SU-DHL-6 (cell line): ENCODE results near the gene KAT6B.

Experiments used
- H2AFZ ChIP-seq: fragments of 200-600 bp; sonication (generic); 2 replicates; pipeline ENCODE4 v1.6.1; 2014; ENCODE audit warnings: low read depth, mild to moderate bottlenecking, moderate library complexity, mixed read lengths, antibody characterized with exemption, low read length; ENCODE audit not compliant: severe bottlenecking
- H3F3A ChIP-seq: fragments of 200-600 bp; shearing (Covaris generic); 2 replicates; pipeline ENCODE4 v1.6.0; 2016; ENCODE audit warnings: antibody characterized with exemption, mild to moderate bottlenecking; ENCODE audit not compliant: insufficient read depth
- H3K27ac ChIP-seq: fragments of 200-600 bp; sonication (generic); 2 replicates; pipeline ENCODE4 v1.5.1; 2016; ENCODE audit warnings: low read depth, mild to moderate bottlenecking, low read length, moderate library complexity, mixed read lengths
- H3K27me3 ChIP-seq: fragments of 200-600 bp; sonication (generic), shearing (Covaris generic); 2 replicates; pipeline ENCODE4 v1.6.0; 2014; ENCODE audit warnings: mild to moderate bottlenecking, low read length
- H3K36me3 ChIP-seq: fragments of 200-600 bp; sonication (generic); 2 replicates; pipeline ENCODE4 v1.6.1; 2014; ENCODE audit warnings: mild to moderate bottlenecking, low read length, mixed read lengths
- H3K4me2 ChIP-seq: fragments of 300-600, 200-600 bp; shearing (Covaris generic), sonication (generic); 2 replicates; pipeline ENCODE4 v1.6.0; 2014; ENCODE audit warnings: low read length, low read depth, mild to moderate bottlenecking; ENCODE audit not compliant: poor library complexity, severe bottlenecking
- H3K4me3 ChIP-seq: fragments of 200-600 bp; sonication (generic); 2 replicates; pipeline ENCODE4 v1.5.1; 2014; ENCODE audit warnings: antibody characterized with exemption, low read length, mild to moderate bottlenecking, mixed read lengths; ENCODE audit not compliant: insufficient read depth, poor library complexity, severe bottlenecking
- H3K79me2 ChIP-seq: fragments of 200-600 bp; sonication (generic); 2 replicates; pipeline ENCODE4 v1.6.1; 2014; ENCODE audit warnings: mild to moderate bottlenecking, low read length, moderate library complexity; ENCODE audit not compliant: insufficient read depth
- H3K9ac ChIP-seq: fragments of 200-600 bp; sonication (generic); 2 replicates; pipeline ENCODE4 v1.7.0; 2014; ENCODE audit warnings: mild to moderate bottlenecking, low read length
- H3K9me2 ChIP-seq: fragments of 200-600 bp; sonication (generic); replicated peaks from 2 replicates; pipeline ENCODE4 v1.6.1; 2014; ENCODE audit warnings: low read length; ENCODE audit not compliant: insufficient read depth
- H3K9me3 ChIP-seq: fragments of 200-600 bp; sonication (generic); 2 replicates; pipeline ENCODE4 v1.6.1; 2014; ENCODE audit warnings: low read length, mixed read lengths; ENCODE audit not compliant: insufficient read depth
- H4K20me1 ChIP-seq: fragments of 200-600 bp; sonication (generic); 2 replicates; pipeline ENCODE4 v1.6.1; 2014; ENCODE audit warnings: low read depth, mild to moderate bottlenecking, antibody characterized with exemption, low read length, moderate library complexity, mixed read lengths
- CTCF ChIP-seq: fragments of 200-600 bp; sonication (generic); IDR thresholded peaks from one replicate; pipeline ENCODE4 v1.5.1; 2017; ENCODE audit warnings: antibody characterized with exemption, mild to moderate bottlenecking, low read length, moderate library complexity; ENCODE audit not compliant: insufficient read depth, poor library complexity, severe bottlenecking
- EZH2phosphoT487 ChIP-seq: fragments of 200-600 bp; sonication (generic), shearing (Covaris generic); conservative IDR thresholded peaks from 2 replicates; pipeline ENCODE4 v1.6.1; 2018; ENCODE audit warnings: mild to moderate bottlenecking, antibody characterized with exemption, low read length, moderate library complexity, mixed read lengths

The KAT6B gene

GRCh38 chr10:75058161-75058560, 231.8 kb downstream of the KAT6B start:
- no peaks in the 10 kb centered on the region for H4K20me1 ChIP-seq
- no peak overlapping the region for H3K4me2 ChIP-seq
- peak overlapping the region; percentile 56 for H2AFZ ChIP-seq

GRCh38 chr10:75061709-75062505, 235.5 kb downstream of the KAT6B start:
- Histone ChIP-seq H3K9me3 (no peaks in the 10 kb centered on the region), H3K9me2 (no peaks in the 10 kb centered on the region), H3K4me3 (no peak overlapping the region), H3K9ac (no peak overlapping the region), H3K79me2 (no peaks in the 10 kb centered on the region), H4K20me1 (no peaks in the 10 kb centered on the region), H3F3A (no peaks in the 10 kb centered on the region), H3K36me3 (no peaks in the 10 kb centered on the region), H3K27ac (no peak overlapping the region), H3K27me3 (no peaks in the 10 kb centered on the region), H3K4me2 (no peak overlapping the region), H2AFZ (no peak overlapping the region)
- TF ChIP-seq EZH2phosphoT487 (no peak), CTCF (no peak)

More at GRCh38 chr10:75058161-75058560, 231.8 kb downstream of the KAT6B start:
- H3K9ac ChIP-seq, result no peak overlapping the region
- H3K27ac ChIP-seq, result no peak overlapping the region
- H3F3A ChIP-seq, result no peaks in the 10 kb centered on the region
- no peak for TF ChIP-seq EZH2phosphoT487
- TF ChIP-seq CTCF, result no peak
- no peaks in the 10 kb centered on the region for H3K36me3 ChIP-seq
- no peaks in the 10 kb centered on the region for H3K27me3 ChIP-seq
- H3K79me2 ChIP-seq, result no peaks in the 10 kb centered on the region
- no peaks in the 10 kb centered on the region for H3K9me3 ChIP-seq
- H3K9me2 ChIP-seq, result no peaks in the 10 kb centered on the region
- H3K4me3 ChIP-seq, result no peak overlapping the region

- no peaks in the 10 kb centered on the region for H3K9me3 ChIP-seq
- no peaks in the 10 kb centered on the region for H4K20me1 ChIP-seq
- H3K36me3 ChIP-seq, result no peaks in the 10 kb centered on the region
- H3K4me2 ChIP-seq, result no peak overlapping the region
- no peaks in the 10 kb centered on the region for H3F3A ChIP-seq
- no peaks in the 10 kb centered on the region for H3K27me3 ChIP-seq
- H3K27ac ChIP-seq, result no peak overlapping the region
- no peak for TF ChIP-seq CTCF
- no peak overlapping the region for H3K4me3 ChIP-seq
- no peak overlapping the region for H3K9ac ChIP-seq
- no peak overlapping the region for H2AFZ ChIP-seq
- H3K79me2 ChIP-seq, result no peaks in the 10 kb centered on the region
- H3K9me2 ChIP-seq, result no peaks in the 10 kb centered on the region
Observed at GRCh38 chr10:75062506-75063299, 236.3 kb downstream of the KAT6B start.
